HG03060 (cell line): ENCODE measurements around the gene MESD.
A peak's percentile ranks its signal among the peaks of the same experiment; 100 is the strongest.

Source experiments
- ATAC-seq: cut with Tn5 transposase; IDR thresholded peaks from one replicate; pipeline ENCODE4 v1.9.1; 2021; ENCODE audit warnings: low read depth, moderate number of reproducible peaks; ENCODE audit not compliant: unreplicated experiment

The MESD gene

GRCh38 chr15:80989518-80990478 is at the start of gene MESD:
Gene MESD (minus strand): TSS chr15:80989819. CDS start chr15:80989791, 28 bp downstream.
- ATAC-seq: peak; percentile 80

DNA sequence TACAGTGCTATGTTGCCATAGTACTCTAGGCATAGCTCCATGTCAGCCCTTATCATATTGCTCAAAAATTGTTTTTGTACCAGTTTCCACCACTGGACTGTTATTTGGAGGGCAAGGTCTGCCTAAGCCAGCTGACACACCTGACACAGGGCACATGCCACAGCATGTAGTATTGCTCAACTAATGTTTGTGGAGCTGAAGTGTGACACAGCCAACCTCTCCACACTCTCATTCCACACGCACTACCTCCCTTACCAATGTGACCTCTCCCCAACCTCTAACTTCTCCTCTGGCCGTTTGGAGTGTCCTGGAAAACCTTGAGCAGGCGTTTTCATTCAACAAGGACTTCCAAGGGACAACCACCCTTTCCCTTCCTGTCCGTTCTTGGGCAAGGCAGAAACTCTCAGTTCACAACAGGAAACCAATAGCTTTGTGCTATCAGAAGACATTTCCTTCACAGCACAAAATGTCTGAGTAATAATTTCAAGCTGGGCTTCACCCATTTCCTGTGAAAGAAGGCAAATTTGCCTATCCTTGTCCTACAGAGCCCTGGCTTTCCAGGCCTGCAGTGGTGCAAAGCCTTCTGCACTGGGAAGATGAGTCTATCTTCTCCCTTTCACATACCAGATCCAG is 49.5 kb upstream of the MESD start:
- ATAC-seq: no peak

GRCh38 chr15:81037952-81038743 is 48.5 kb upstream of the MESD start:
- no peak for ATAC-seq

DNA sequence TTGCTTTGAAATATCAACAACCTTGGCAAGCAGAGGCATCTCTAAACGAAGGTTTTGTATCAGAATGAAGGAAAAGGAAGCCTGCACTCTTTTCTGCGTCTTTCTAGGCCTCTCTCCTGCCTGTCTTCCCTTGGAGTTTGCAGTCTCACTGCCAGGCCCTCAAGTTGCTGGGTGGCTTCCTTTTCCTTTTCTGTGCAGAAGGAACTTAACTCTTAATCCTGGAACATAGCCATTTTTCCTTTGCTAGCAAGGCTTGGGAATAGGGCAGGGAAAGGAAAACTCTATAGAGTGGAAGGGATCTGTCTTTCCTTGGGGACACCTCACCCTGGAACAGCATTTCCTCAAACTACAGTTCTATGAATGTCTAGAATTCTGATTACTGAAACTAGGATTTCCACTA is 43.9 kb upstream of the MESD start:
- ATAC-seq: no peak

- no peak for ATAC-seq
Observed at GRCh38 chr15:81032818-81033217, 43.2 kb upstream of the MESD start.

DNA sequence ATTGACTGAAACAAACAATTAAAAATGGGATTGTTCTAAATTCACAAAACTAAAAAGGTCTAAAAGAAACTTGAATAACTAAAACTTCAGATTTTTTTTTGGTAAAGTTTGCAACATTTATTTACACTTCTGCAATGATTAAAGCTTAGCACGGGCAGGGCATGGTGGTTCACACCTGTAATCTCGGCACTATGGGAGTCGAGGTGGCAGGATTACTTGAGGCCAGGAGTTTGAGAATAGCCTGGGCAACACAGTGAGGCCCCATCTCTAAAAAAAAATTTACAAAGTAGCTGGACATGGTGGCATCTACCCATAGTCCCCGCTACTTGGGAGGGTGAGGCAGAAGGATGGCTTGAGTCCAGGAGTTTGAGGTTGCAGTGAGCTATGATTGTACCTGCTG is 42.7 kb upstream of the MESD start:
- no peak for ATAC-seq

DNA sequence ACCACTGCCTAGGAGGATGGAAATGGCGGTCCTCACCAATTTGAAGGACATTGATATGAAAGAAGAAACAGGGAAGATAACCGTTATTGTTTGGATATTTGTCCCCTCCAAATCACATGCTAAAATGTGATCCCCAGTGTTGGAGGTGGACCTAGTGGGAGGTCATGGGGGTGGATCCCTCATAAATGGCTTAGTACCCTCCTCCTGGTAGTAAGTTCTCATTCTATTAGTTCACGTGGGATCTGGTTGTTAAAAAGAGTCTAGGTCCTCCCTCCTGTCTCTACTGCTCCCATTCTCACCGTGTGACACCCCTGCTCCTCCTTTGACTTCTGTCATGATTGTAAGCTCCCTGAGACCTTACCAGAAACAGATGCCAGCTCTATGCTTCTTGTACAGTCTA is 41.6 kb upstream of the MESD start:
- no peak for ATAC-seq

DNA sequence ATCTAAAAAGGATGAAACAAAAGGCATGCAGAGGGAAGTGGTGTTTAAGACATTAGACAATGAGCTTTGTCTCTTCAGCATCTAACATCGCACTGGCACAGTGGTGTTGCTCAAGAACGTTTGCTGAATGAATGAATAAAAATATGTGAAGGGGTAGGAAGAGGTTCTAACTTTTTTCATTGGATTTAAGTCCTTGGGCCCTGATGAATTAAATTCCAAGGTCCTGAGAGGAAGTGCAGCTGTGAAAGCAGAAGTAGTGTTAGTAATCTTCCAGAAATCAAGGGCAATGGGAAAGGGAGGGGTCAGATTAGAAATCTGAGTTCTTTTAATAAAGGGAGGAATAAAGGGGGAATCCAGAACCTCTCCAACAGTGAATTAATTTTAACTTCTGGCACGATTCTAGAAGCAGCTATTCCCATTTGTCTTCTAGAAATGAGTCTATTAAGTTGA is 40.7 kb upstream of the MESD start:
- ATAC-seq: no peak

DNA sequence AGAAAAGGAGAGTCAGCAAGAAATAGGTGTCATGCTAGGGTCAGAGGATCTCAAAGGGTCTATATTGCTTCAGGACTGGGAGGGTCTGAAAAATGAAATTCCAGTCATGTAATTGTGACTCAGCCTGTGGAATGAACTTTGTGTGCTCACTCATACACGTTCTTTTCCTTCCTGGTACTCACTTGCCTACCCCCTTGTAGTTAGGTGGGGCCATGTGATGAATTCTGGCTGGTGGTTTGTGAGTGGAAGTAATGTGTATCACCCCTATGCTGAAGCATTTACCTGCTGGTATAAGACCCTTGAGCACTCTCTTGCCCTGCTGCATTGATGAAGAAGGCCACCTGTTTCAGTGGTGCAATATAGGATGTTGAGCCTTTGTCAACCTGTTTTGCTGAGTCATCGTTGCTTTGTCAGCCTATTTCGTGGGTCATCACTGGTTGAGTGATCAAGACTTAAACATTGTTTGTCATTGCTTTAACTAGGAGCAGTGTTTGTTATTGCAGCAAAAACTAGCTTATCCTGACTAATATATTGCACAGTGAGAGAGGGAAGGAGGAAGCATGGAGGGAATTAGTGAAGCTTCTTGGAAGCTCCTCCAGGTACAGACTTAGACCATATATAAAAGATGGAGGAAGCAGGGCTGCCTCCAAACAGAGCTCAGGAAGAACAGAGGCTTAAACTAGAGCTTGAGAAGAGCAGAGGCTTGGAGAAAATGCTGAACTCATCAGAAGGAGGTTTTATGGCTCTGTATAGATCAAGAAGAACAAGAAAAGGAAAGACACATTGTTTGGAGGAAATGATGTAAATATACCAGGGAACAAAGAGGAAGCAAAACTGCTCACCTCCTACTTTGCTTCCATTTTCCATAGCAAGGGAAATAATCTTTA is 40.0 kb upstream of the MESD start:
- no peak for ATAC-seq

DNA sequence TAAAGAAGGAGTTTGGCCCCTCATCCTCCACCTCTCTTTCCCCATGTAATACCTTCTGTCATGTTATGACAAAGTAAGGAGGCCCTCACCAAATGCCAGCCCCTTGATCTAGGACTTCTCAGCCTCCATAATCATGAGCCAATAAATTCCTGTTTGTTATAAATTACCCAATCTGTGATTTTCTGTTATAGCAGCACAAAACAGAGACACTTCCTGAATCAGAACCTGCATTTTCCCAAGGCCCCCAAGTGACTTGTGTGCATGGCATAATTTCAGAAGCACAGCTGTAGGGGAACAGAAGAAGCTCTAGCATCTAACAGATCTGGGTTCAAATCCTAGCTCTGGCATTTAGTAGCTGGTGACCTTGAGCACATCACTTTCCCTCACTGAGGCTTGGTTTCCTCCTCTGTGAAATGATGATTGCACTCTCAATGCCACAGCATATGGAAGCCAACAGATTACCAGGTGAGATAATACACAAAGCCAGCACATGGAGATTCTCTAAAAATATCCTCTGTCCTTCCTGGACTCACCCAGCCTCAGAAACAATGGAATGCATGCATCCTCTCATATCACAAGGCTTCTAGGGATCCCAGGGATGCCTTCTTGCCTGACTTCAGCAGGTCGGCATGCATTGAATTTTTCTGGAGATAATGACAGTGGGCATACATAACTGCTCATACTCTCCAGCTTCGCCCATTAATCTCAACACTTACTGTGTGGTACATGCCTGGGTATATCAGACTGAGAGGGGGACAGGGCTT is 37.4 kb upstream of the MESD start:
- no peak for ATAC-seq

GRCh38 chr15:81025721-81026370 is 36.2 kb upstream of the MESD start:
- no peak for ATAC-seq

DNA sequence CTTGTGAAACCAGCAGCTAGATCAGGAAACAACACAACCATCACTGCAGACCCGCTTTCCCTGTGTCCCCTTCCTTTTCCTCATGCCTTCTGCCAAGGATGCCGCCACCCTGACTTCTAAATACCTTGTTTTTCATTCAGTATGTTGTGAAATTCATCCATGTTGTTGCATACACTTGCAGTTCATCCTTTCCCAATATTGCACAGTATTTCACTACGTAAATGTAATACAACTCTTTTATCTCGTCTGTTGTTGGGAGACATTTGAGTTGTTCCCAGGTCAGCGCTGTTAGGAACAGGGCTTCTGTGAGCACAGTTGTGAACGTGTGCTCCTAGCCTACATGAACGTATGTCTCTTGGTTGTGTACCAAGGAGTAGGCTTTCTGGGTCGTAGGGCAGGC is 35.3 kb upstream of the MESD start:
- no peak for ATAC-seq

DNA sequence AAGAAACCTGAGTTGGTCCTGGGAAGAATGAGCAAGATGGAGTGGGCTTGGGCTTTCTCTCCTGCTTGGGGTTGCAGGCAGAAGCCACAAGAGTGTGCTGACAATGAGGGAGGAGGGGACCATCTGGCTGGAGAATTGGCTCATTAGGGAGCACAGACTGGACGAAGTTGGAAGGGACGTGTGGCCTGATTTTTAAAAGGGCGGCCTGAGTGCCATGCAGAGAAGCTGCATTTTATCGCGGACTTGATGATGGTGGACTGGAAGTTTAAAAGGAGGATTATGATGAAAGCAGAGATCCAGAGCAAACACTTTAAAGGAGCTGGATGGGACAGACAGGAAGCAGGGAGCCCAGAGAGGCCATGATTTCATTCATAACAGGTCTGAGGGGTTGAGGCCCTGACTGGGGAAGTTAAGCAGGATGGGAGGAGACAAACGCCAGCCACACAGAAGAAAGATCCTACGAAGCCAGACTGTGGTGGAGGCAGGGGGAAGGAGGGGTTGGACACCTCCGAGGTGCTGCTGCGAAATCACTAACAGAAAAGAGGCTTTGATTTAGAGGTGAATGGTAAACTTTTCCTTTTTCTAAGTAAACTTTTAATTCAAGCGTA is 34.8 kb upstream of the MESD start:
- no peak for ATAC-seq

DNA sequence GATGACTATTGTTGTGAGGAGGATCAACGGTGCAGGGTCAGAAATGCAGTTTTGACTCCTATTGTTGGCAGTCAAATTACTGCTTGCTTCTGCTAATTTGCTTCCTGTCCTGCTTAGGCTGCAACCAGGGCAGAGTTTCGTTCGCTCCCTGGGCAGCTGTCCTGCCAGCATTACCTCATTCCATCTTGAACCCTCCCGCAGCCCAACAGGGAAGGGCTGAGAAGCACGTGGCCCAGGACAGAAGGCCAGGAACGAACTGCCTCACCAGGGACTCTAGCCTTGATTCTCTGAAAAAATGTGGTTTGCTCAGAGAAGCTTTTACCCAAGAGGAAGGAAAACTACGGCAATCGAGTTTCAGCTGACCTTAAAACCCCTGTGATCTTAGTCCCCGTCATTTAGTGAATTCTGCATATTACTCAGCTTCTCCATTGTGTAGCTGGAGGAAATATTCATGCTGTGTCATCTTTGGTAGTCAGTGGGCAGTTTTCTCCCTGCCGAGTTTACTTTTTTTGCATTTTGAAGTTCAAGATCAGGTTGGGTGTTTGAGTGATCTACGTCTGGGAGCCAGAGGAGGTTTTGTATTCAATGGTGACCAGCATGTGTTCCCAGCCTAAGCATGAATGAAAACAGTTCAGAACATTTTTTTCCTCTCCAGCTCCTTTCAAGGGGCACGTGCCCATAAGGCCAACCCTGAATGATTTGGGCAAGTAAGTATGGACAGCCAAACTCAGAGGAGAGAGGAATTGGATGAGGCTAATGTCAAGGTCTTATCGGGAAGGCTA is 34.1 kb upstream of the MESD start:
- peak; percentile 89 for ATAC-seq

DNA sequence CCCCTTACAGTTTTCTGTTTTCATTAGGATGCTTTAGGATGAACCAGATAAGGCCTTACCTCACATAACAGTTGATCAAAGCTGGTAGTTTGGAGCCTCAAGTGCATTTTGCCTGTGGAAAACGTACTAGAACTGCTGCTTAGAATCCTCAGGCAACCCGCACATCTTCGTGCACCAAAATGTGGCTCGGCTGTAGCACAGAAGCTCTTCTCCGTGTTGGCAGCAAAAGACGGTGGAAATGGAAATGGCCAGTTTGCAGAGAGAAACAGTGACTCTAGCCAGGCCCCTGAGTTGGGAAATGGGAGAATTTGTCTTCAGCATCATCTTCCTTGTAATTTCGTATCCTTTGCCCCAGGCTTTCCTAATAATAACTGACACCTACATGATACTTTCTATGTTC is 31.7 kb upstream of the MESD start:
- ATAC-seq: no peak

DNA sequence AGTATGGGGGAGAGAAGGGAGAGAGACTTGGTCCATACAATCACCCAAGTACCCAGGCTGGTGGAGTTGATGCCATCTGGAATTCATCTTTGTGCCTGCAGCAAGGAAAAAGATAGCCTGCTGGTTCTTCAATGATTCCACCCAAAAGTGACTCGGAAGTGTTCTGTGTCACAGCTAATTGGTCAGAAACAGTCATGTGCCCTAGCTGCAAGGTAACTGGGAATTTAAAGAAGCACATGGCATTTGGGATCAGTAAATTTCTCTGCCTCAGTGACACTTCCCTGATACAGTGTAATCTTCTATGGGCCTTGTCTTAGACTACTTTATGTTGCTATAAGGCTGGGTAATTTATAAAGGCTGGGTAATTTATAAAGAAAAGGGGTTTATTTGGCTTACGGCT is 28.6 kb upstream of the MESD start:
- ATAC-seq: no peak

DNA sequence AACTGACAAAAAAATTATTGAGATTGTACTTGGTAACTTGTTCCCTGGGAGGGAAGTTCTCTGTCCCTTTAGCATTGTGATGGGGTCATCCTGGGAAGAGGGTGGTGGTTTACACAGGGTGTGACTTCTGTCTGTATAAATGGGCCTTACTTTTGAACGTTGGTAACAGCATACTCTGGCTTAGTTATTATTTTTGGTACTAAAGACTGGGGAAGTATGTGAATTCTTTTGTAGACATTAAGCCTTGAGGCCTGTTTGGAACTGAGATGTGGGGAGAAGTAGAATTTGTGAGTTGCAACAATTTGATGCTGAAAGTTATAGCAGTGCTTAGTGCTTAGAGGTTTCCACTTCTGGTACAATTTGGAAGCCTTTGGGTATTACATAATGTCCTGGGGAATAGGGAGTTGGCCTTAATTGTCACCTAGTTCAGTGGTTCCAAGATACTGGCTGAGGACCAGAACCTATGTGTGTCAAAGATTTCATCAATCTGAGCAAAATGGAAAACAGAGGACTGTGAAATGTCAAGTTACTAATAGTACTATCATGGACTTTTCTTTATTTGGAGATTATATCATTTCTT is 27.0 kb upstream of the MESD start:
- no peak for ATAC-seq
